Fibroblast of lung (primary cell): ENCODE measurements around the gene TRIM24.

Source experiments
- EZH2 ChIP-seq: IDR thresholded peaks from 2 replicates; pipeline ENCODE4 v1.5.1; 2012; ENCODE audit warnings: low read length, control low read depth, mild to moderate bottlenecking; ENCODE audit errors: missing control alignments
- TF ChIP-seq, protein P1 (sequence below), 2 donors: IDR thresholded peaks in 1 of 2; conservative IDR thresholded peaks in 1 of 2; 1 replicate in 1 of 2; 2 replicates in 1 of 2; pipeline ENCODE4 v1.5.1; 2011 to 2012; ENCODE audit warnings: low read length in 2 of 2, control low read depth in 1 of 2, inconsistent platforms in 1 of 2, low read depth in 1 of 2, mild to moderate bottlenecking in 1 of 2

DNA sequence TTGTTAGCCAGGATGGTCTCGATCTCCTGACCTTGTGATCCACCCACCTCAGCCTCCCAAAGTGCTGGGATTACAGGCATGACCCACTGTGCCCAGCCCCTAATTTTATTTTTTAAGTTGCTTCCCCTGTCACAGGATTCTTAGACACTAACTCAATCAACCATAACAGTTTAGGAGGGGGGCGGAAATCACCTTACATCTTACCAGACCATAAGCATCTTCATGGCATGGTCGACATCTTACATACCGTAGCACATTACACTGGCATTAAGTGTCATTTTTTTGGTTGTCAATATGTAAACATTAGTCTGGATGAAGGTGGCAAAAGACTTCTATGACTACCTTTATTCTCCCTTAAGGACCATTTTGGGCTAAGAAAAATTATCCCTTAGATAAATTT is 95.6 kb downstream of the TRIM24 start:
- TF ChIP-seq, protein P1, sequence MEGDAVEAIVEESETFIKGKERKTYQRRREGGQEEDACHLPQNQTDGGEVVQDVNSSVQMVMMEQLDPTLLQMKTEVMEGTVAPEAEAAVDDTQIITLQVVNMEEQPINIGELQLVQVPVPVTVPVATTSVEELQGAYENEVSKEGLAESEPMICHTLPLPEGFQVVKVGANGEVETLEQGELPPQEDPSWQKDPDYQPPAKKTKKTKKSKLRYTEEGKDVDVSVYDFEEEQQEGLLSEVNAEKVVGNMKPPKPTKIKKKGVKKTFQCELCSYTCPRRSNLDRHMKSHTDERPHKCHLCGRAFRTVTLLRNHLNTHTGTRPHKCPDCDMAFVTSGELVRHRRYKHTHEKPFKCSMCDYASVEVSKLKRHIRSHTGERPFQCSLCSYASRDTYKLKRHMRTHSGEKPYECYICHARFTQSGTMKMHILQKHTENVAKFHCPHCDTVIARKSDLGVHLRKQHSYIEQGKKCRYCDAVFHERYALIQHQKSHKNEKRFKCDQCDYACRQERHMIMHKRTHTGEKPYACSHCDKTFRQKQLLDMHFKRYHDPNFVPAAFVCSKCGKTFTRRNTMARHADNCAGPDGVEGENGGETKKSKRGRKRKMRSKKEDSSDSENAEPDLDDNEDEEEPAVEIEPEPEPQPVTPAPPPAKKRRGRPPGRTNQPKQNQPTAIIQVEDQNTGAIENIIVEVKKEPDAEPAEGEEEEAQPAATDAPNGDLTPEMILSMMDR (conservative IDR thresholded peaks at IDR 0.05 in 1 of 2, IDR thresholded peaks at IDR 0.05 in 1 of 2; ENCODE audit: low read depth in 1 of 2, low read length in 2 of 2): no peak
- no peak for TF ChIP-seq EZH2
